GM18861 (cell line): ENCODE measurements around the gene MUL1.

Source experiments
- ATAC-seq: cut with Tn5 transposase; IDR thresholded peaks from one replicate; pipeline ENCODE4 v1.9.1; 2021; ENCODE audit not compliant: unreplicated experiment

MUL1 gene

DNA sequence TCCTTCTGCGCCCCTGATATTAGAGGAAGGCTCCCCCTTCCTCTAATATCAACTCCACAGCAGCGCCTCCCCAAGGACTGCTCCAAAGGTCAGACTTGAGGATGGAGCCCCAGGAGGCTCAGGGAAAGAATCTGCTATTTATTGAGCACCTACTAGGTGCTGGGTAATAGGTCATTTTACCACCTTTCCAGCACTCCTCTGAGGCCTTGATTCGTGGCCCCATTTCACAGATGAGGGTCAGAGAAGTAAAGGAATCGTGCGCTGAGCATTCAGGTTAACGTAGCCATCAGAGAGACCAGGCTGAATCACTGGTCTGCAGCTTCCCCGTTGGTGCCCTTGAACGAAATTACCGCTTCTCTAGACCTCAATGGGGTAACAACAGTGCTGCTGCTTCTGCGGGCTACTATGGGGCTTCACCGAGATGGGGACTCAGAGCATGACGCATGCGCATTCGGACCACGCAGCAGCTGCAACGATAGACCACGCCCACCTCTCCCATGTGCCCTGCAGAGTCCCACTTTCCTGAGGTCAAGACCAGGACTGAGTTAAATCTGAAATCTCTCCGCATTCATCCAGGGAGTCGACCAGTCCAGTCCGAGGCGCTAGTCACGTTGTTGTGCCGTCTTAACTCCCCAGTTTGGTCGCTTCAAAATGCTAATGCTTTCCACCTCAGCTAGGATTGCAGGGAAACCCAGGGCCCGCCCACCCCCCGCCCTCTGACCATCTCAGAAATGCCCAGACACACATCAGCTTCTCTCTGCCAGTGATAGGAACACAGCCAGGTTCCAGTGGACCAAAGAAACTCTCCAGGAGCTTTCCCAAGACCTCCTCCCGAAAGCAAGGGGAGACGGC lies 34.9 kb downstream of the MUL1 start:
- ATAC-seq, result no peak

DNA sequence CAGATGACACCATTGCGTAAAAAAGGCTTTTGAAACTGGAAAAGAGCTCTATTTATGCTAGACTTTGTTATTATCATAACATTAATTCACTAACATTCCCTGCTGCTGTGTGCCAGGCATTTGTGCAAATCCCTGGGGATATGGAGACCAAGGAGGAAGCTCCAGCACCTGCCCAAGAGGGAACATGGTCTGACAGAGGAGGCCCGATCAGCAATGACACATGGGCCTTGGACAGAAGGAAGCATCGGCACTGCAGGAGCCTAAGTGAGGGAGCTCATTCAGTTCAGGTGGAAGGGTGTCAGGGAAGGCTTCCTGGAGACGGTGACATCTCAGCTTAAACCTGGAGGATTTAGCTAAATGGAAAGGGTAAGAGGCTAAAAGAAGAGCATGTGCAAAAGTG lies 35.8 kb downstream of the MUL1 start:
- ATAC-seq, result no peak

DNA sequence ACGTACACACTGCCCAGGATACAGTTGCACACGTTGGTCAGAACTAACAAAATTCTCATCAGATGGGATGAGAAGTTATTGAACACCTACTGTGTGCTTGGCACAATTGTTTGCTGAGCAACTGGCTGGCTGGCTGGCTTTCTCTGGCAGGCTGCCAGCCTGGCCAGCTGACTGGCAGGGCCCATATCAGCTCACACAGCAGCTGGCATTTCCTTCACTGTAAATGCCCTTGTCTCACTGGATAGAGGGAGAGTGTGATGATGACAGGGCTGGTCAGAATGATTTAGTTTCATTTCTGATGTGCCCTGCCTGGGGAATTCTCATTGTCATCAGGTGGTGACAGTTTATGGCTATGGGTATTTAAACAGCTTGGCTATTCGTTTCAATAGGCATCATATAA lies 37.8 kb downstream of the MUL1 start:
- no peak for ATAC-seq

DNA sequence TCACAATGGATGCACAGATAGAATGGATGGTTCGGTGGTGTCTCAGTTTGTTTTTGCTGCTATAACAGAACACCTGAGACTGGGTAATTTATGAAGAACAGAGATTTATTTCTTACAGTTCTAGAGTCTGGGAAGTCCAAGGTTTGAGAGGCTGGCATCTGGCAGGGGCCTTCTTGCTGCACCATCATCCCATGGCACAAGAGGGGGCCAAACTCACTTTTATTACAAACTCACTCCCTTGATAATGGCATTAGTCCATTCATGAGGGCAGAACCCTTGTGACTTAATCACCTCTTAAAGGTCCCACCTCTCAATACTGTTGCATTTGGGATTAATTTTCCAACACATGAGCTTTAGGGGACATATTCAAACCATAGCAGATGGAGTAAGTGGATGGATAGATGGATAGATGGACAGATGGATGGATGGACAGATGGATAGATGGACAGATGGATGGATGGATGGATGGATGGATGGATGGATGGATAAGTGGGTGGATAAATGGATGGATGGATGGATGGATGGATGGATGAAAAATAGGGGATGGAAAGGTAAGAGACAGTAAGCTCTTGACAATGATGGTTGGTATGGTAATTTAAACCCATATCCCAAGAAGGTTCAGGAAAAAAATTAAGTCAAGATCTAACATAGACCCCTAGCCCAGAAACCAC lies 38.4 kb downstream of the MUL1 start:
- ATAC-seq, result no peak

DNA sequence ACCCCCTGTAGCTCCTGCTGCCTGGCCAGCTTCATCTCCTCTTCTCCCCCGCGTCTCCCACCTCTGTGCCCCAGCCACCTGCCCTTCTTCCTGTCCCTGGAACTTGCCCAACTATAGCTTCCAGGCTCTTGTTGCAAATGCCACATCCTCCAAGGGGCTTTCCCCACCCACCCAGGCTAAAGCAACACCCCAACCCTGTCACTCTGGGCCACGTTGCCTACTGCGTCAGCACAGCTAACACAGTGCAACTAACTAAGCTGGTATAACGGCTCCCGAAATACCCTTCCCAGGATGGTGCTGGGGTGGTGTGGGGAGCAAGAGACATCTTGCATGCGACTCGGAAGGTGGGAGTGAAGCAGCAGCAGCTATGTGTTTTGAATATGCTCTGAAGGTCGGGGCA lies 41.7 kb downstream of the MUL1 start:
- ATAC-seq, result no peak

DNA sequence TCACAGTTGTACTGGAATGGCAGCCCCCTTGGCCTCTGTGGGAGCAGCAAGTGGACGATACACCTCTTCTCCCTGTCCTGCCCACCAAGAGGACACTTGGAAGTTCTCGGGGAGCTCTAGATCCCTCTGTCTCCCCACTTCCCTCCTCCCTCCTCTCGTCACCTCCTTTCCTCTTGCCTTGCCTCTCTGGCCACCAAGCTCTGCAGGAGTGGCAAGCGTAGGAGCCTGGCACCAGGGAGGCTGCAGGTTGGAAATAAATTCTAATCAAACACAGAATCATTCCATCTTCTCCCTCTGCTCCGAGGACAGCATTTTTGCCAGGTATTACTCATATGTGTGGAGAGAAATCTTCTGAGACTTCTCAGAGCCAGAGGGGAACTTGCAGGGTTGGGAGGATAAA lies 42.8 kb downstream of the MUL1 start:
- ATAC-seq, result no peak

DNA sequence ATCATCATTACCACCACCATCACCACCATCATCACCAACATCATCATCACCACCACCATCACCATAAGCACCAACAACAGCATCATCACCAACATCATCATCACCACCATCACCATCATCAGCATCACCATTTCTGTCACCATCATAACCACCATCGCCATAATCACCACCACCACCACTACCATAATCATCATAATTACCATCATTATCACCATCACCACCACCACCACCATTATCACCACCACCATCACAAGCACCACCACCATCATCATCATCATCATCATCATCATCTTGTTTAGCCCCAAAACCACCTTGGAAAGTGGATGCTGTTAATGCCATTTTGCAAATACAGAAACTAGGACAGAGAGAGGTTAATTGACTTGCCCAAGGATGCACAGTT lies 44.4 kb downstream of the MUL1 start:
- no peak for ATAC-seq

DNA sequence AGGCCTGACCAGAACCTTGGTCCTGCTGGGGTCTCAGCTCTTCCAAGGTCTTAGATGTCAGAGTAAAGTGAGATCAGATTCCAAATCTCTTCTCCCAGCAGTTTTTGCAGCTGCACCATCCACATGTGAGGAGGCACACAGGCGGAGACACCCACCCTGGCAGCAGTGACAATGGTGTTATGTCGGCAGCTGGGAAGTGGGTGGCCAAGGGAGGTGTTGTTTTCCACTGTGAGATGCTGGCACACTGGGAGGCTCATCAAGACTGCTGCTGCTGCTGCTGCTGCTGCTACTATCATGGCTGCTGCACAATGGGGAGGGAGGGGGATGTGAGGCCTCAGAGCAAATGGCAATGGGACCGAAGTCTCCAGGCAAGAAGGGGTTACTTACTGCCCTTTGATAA lies 45.6 kb downstream of the MUL1 start:
- no peak for ATAC-seq

DNA sequence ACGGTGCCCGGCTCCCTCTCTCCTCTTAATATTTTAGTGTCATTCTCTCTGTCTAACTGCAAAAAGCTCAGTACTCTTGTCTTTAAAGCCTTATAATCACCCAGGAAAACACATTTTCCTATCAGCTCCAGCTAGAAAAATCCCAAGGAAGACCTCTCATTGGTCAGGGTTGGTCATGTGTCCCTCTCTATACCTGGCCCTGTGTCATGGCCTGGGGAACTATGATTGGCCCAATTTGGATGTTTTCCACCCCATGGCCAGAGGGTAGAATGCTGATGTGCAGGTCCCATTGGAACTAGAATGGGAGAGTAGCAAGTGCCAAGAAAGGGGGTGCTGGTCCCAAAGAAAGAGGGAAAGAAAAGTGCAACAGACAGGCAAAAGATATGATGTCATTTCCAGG lies 49.2 kb downstream of the MUL1 start:
- no peak for ATAC-seq

DNA sequence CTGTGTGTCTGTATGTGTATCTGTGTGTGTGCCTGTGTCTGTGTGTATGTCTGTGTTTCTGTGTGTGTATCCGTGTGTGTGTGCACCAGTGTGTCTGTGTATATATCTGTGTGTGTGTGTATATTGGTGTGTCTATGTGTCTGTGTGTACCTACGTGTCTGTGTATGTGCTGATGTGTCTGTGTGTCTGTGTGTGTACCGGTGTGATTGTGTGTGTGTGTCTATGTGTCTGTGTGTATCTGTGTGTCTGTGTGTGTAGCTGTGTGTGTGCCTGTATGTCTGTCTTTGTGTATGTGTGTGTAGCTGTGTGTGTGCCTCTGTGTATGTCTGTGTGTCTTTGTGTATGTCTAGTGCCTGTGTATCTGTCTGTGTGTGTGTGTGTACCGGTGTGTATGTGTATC lies 53.9 kb downstream of the MUL1 start:
- ATAC-seq, result no peak

DNA sequence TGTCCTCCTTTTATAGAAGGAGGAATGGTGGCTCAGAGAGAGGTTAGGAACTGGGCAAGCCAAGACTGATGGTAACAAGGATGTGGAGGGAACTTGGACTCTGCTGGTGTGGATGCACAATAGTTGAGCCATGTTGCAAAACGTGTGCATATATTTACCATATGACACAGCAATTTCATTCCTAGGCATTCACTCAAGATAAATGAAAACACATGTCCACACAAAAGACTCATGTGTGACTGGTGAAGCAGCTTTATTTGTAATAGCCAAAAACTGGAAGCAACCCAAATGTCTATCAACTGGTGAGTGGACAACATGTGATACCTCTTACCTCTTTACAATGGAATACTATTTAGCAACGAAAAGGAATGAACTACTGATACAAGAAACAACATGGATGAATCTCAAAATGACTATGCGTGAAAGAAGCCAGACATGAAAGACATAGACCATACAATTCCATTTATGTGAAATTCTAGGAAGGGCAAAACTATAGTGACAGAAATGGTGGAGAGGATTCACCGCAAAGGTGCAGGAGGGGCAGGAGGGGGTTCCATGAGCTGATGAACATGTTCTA lies 58.1 kb downstream of the MUL1 start:
- no peak for ATAC-seq
